GM18498 (cell line): ENCODE measurements around the gene LCN1.
"Not testable (repeated sequence)": the region's sequence is repeated elsewhere in the genome, so short reads cannot be mapped to it uniquely, and the experiment has no call there.

Source experiments
- ATAC-seq: cut with Tn5 transposase; IDR thresholded peaks from one replicate; pipeline ENCODE4 v1.9.1; 2021; ENCODE audit warnings: mild to moderate bottlenecking, moderate library complexity; ENCODE audit not compliant: unreplicated experiment

Gene LCN1

DNA sequence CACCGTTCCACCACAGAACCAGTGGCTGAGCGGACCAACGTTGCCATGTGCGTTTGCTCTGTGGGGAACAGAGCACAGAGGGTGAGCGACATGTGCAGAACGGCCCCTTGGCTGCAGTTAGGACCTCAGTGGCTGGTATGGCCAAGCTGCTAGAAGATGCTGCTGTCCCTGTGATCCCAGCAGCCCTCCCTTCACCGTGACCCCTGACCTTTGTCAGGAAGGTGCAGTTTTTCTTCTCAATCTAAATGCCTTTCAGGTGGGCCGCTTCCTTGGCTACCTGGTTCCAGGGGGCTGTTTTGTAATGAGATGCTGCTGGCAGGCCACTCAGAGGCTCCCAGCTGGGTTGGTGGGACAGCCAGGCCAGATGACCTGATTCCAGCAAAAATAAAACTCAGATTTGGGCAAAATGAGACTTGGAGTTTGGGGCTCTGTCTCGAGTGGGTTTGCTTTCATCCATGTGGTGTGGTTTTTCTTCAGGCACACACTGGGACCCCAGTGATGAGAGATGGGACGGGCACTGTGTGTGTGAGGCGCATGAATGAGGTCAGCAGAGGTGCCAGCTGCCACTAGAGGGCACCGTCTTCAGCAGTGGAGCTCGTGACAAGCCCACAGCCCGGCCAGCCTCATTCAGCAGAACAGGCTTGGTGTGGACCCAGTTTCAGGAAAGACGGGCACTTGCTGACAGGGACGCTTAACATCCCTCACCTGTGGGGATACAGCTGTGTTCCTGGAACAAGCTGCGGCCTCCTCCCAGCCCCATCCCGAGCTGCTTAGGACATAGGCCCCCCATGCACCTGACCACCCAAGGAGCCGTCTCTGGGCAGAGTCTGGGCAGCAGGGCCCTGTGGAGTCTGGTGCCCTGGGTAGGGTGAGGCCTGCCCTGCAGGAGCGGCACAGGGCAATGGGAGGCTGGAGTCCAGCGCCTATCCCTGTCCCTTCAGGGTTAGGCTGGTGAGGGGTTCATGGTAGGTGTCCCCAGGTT is 16.7 kb upstream of the LCN1 start:
- ATAC-seq = no peak

DNA sequence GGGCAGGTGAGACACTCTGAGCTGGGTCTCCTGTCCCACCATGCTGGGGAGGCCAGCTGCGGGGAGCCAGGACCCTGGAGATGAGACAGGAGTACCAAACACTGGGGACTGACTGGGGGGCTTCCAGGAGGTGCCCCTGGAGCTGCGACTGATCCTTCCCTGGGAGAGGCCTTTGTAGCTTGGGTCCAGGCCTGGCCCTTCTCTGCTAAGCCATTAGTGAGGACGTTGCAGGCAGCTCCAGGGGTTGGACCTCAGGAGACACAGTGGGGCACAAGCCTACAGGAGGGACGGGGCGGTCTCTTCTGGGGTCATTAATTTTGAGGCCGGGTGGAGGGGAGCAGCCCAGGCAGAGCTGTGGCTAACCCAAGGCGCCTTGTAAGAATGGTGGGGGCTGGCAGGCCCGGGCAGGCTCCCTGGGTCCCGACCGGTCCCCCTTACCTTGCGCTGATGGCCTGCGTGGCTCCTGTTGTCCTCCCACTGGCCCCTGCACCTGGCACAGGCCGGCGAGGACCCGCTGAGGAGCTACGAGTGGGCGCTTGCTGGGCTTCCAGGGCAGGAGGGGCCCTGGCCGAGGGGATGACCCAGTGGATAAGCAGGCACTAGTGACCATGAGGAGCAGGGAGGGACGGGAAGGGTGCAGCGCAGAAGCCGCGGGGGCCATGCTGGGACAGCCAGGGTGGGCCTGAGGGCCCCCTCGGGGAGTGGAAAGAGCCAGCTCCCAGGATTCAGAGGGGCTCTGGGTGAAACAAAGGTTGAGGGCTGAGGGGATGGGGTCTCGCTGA is 15.6 kb upstream of the LCN1 start:
- no peak for ATAC-seq

DNA sequence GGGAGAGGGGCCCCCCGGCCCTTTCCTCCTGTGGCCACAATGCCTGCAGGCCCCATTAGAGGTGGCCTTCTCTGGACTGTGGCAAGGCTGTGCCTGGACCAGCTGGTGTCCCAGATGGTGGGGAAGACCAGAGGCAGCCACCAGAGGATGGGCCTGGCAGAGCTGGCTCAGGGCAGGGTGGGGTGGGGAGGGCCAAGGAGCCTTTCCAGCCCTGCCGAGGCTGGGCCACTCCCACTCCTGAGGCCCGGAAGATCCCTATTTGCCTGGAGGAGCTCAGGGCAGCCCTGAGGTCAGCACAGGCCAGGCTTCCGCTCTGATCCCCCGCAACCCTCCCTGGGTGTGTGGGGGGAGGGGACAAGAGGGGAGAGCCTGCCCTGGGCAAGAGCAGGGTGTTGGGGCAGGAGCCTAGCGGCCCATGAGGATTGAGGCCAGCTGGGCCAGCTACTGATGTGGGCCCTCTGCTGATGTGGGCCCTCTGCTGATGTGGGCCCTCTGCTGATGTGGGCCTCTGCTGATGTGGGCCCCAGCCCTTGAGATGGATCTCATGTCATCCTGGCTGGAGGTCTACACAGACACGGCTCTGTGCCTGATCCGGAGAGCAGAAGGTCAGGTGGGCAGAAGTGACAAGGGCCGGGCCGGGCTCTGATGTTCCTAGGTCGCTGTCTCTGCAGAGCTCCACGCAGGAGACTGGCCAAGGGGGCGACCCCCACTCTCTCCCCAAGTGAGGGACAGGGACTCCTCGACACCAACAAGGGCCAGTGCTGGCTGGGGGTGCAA is 14.7 kb upstream of the LCN1 start:
- no peak for ATAC-seq

DNA sequence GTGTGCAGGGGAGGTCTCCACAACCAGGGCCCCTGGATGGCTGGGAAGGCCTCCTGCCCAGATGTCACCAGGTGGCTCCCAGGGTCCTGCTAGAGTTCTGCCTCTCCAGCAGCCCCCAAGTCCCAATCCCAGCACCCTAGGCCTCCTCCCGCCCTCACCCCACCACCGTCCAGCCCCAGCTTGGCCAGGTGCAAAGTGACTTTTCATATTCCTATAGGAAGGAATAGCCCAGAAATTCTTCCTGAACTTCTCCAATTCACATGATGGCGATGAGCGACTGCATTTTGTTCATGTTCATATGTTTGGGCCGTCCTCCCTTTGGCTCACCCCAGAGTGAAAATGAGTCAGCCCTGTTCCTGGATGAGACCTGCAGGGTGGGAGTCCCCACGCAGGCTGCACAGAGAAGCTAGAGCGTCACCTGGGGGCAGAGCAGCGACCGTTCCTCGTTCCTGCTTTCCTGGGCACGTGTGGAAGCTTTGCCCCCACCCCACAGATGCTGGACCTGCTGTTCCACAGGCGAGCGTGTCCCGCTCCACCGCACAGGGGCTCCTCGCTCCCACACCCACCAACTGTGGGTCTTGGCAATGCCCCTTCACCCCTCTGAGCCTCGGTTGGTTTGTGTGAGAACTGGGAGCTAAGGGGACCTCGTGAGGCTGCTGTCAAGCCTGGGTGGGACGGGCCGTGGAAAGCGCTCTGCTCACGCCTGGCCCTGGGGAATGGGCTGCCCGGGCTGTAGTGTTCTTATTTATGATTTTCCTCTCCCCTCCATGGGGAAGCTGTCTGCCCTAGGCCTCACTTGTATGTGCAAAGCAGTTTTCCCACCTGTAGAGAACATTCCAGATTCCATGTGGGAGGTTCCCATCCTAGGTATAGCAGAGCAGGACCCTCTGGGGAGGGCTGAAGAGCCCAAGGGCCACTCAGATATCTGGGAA is 13.9 kb upstream of the LCN1 start:
- ATAC-seq = no peak

DNA sequence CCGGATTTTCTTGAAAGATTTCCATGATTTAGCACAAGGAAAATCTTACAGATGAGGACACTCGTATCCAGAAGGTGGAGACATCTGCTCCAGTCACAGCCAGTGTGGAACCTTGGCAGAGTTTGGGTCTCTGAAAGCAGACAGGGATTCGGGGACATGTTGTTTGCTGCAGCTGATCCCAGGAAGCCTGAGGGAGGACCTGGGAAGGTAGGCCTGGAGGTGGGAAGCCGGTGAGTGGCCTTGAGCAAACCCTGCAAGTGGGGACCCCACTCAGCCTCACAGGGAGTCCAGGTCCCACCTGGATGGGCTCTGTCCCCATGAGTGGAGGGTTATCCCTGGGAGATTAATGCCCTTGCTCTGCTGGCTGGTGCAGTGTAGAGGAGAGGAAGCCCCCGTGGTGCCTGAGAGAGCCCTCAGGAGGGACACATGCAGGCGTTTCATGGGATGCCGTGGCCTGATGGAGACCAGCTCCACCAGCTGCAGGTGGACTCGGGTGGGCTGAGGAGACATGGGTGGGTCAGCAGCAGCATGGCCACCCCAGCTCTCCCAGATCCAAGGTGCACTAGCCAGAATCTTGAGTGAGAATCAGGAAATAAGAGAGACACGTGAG is 12.9 kb upstream of the LCN1 start:
- ATAC-seq = no peak

DNA sequence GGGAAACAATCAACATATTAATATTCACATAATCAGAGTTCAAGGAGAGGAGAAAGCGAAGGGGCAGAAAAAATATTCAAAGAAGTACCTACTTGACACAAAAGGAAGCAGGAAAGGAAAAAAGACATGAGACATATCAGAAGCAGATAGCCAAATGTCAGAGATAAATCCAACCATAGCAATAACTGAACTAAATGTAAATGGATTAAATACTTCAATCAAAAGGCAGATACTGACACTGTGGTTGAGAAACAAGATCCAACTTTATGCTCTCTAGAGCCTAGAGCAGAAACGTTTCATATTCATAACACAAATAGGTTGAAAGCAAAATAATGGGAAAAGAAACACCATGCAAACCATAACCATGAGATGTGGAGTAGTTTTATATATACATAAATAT is 11.8 kb upstream of the LCN1 start:
- ATAC-seq = no peak

DNA sequence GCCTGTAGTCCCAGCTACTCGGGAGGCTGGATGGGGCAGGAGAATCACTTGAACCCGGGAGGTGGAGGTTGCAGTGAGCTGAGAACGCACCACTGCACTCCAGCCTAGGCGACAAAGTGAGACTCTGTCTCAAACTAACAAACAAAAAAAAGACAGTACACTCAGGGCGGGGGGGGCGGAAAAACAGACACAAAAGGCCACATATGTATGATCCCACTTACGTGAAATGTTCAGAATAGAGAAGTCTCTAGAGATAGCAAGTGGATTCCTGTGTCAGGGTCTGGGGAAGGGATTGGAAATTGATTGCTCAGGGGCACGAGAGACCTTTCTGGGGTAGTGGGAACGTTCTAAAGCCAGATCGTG is 9.0 kb upstream of the LCN1 start:
- no peak for ATAC-seq

DNA sequence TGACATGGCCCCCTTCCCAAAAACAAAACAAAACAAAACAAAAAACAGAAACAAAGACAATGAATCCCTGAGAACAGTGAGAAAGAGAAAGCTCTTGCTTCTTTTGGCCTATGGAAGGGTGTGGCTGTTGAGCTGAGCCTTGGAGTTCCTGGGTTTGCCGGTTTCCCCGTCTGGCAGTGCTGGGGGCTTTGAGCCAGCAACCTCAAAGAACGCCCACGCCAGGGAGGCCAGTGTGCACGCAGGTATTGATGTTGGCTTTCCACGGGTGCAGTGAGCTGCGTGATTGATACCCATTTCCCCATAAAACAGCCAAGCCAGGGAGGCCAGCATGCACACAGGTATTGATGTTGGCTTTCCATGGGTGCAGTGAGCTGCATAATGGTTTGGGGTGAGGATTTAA is 8.3 kb upstream of the LCN1 start:
- ATAC-seq = no peak

DNA sequence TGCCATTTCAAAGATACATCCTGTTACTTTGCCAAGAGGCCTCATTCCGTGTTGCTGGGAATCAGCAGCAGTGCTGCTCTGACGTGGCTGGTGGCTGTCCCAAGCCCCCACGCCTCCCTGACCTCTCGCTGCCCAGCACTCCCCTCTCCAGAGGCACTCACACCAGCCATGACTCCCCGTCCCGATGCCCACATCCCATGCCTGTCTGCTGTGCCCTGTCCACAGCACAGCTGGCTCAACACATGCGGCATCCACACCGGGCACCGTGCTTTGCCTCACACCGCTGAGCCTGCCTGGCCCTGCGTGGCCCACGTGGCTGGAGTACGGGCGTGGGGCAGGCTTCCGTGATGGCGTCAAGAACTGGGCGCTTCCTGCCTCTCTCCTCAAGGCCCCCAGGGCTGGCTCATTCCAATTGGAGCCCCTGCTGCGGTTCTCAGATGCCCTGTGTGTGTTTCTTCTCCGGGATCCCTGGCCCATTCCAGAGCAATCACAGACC is 7.8 kb upstream of the LCN1 start:
- no peak for ATAC-seq

DNA sequence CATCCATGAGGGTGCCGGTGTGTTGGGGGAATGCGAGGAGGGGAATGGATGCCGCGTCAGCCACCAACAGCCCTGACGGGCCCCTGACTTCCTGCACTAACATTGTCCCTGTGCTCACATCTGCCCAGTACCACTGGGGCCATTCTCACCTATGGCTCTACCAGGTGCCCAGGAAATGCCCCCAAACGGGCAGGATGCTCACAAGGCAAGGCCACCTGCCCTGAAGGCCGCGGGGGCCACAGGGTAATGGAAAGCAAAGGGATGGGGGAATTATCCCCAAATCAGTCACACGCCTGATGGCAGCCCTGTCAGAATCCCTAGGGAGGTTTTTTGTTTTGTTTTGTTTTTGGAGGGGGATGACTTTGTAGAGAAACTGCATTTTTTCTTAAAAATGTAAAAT is 7.3 kb upstream of the LCN1 start:
- ATAC-seq = not testable (repeated sequence)

DNA sequence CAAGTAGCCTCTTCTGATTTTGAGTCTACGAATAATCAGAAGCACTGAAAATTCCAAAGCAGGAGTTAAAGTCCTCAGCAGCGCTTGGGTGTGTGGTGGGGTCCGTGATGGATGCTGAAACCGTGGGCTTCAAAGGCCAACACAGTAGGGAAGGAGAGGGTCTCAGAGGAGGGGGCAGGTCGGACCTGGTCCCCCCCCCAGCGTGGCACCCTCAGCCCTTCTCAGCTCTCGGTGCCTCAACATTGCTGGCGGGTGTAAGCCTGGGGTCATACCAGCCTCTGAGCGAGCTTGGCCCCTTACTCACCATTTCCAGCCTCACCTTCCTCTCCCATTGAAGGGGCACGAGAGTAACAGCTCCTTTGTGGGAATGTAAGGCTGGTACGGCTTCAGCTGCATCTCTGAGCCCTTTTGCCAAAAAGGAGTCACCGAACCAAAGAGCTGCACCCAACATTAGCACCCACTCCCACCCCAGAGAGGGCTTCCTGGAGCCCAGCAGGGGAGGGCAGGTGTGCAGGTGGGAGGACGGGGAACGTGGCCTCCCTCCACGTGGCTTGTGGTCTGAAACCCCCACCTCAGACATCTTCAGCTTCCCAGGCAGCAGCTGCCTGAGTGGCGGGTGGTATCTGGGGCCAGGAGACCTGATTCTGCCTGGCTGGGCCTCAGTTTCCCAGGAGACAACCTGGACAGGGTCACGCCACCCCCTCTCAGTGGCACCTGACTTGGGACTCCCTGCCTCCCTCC is 6.7 kb upstream of the LCN1 start:
- no peak for ATAC-seq

DNA sequence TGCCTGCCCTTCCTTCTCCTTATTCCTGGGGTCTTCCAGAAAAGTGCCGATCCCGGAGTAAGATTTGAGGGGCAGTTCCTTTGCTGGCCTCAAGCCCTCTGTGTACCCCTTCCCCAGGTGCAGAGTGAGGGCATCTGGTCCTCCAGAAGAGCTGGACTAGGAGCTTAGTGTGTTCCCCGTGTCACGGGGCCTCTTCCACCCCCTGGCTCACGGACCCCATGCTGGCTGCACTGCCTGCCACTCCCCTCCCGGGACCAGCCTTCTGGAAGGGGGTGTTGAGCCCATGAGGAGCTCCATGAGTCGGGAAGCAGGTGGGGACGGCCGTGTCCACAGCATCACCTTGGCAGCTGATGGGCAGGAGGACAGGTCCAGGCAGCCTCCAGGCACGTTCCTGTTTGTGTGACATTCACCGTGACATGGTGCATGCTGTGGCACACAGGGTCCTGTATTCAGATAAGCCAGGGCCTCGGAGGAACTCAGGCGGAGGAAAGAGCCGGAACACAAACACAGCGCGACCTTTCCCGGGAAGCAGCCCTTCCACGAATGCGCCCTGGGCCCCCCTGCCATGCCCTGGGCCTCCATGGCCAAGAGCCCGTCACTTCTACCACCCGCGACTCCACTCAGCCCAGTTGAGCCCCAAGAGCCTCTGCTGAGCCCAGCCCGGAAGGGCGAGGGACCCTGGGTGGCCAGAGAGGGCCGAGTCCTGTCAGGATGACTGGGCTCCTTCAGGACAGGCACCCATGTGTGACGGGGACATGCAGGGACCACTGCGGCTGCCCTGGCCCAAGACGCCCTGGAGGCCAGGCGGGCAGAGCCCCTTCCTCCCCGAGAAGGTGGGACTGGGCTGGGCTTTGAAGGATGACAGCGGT is 5.9 kb upstream of the LCN1 start:
- ATAC-seq = no peak

DNA sequence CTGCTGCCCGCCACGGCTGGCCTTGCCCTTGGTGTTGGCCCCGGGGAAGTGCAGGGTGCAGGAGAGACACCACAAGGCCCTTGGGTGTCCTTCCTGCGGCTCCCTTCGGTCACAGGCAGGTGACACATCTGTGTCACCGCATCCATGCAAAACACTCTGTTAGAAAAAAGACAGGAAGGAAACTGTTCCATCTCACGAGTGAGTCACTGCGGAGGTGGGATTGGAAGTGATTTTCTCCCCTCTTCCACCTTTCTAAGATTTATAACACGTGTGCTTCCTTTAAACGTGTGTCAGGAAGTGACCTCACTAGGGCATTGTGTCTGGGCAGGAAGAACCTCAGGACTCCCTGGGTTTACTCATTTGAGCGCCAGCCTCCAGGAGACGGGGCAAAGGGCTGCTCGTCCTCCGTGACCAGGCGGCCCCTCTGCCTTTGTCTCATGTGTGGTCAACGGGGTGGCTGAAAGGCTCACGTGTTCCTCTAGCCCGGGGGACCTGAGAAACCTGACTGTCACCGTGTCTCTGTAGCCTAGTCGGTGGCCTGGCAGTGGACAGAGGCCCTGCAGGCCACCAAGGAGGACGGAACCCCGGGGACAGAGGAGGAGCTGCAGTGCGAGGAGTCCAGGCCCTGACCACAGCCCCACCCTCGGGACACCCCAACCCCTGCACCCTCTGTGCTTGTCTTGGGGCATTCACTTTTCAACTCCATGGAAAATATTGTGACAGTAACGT is 4.9 kb upstream of the LCN1 start:
- ATAC-seq = no peak

DNA sequence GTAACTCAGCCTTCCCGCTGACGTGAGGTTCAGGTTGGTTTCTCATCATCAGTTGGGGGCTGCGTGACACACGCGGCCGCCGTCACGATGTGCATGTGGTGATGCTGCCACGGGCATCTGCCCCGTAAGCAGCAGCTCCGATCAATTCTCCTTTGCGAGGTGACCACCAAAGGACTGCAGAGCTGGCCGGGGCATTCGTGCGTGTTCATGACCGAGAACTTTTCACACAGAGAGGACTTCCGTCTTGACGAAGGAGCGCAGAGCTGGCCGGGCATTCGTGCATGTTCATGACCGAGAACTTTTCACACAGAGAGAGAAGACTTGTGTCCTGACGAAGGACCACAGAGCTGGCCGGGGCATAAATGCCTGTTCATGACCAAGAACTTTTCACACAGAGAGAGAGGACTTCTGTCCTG is 3.8 kb upstream of the LCN1 start:
- no peak for ATAC-seq

DNA sequence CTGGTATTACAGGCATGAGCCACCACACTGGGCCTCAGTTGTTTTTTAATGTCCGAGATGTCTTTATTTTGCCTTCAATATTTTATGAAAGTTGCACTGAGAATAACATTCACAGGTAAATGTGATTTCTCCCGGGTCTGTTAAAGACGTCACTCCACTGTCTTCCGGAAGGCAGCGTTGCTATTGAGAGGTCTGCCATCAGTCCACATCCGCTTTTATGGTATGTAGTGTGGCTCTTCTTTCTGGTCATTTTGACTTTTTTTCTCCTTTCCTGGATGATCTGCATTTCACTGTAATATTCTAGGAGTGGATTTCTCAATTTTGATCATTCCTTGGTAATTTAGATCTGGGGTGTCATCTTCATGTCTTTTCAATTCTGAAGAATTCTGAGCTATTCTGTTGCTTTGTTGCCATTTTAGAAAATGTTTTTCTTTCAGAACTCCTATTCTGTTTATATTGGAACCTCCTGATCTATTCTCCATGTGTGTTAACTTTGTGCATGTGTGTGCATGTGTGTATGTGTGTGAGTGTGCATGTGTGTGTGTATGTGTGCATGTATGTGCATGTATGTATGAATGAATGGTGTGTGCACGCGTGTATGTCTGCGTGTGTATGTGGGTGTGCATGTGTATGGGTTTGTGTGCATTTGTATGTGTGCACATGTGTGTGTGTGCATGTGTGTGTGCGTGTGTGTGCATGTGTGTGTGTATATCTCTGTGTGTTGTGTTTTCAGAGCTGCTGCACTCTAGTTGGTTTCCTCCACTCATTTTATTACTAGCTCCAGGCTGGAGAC is 1.9 kb upstream of the LCN1 start:
- ATAC-seq = no peak

DNA sequence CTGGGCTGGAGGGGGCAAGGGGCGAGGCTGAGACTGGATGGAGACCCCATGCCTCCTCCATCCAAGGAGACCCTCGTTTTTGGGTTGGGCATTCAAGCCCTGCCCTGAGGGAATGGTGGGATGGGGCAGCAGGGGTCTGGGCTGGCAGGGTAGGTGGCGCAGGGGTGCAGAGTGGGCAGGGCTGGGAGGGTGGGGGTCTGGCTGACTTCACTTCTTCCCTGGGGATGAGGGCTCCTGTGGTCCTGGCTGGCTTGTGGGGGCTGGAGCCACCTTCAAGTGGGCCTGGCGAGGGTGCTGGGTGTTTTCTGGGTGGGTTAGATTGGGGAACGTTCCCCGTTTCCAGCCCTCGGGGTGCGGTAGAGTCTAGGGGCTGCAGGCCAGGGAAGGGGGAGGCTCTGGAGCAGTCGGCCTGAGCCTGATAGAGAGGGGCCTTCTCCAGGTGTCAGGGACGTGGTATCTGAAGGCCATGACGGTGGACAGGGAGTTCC is 412 bp downstream of the LCN1 start:
- no peak for ATAC-seq
